GM21786 (cell line): ENCODE results near the gene TBC1D16.

Experiments used
- ATAC-seq: cut with Tn5 transposase; IDR thresholded peaks from one replicate; pipeline ENCODE4 v1.9.1; 2021; ENCODE audit not compliant: unreplicated experiment

TBC1D16 gene

DNA sequence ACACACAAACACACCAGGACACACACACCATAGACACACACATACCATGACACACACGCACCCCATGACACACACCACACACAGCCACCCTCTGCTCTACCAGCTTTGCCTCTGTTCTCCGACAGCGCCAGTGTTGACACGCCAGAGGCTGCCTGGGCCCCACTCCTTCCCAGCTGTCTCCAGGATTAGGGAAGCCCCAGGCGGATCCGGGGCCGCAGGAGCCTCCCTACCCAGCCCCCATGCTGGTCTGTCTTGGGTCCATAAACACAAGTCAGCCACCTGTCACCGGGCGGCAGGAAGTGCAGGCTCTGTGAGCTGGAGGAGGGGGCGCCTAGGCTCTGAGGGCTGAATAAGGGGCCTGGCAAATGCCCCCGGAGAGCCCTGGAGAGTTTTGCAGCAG lies 10.5 kb downstream of the TBC1D16 start:
- ATAC-seq: no peak

- ATAC-seq: no peak
Measured at GRCh38 chr17:80024206-80024972, 11.3 kb downstream of the TBC1D16 start.

DNA sequence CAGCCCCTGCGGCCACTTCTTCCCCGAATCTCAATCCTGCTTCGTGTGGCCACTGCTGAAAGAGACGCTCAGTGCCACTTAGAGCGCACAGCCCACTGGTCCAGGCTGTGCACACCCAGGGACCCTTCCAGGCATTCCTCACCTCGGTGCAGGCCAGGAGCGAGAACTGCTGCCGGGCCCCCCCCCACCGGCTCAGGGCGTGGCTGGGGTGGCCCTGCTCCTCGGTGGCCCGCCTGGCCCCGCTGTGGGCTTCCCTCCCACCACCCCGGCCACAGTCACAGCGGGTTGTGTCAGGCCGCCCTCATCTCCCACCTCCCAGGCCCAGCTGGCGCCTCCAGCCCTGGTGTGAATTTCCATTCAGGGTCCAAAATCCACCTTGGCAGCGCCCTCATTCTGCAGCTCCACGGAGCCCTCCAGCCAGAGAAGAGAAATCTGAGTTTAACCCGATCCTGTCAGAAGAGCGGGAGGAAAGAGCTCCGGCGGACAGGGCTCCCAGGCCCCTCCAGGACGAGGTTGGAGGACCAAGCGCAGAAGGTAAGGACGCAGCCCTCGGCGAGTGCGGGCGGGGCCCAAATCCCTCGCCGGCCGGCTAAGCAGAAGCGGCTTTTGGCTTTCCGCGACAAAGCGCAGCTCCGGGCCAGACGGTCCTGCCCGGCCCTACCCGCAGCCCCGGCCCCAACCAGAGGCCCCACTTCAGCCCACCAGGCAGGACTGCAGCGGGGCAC lies 12.0 kb downstream of the TBC1D16 start:
- ATAC-seq: no peak

DNA sequence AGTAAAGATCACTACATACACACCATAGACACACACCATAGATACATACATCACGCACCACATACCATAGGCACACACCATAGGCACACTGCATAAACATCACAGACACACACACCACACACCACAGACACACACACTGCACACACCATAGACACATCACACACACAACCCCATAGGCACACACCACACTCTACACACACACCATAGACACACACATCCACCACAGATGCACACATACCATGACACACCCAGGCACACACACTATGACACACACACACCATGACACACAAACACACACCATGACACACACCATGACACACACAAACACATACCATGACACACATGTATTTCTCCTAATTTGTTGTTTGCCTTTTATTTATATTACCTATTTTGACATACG lies 14.1 kb downstream of the TBC1D16 start:
- ATAC-seq: no peak

- ATAC-seq: no peak
Measured at GRCh38 chr17:80018917-80019651, 16.6 kb downstream of the TBC1D16 start.

- no peak for ATAC-seq
Measured at GRCh38 chr17:80017226-80018010, 18.3 kb downstream of the TBC1D16 start.

- no peak for ATAC-seq
Measured at GRCh38 chr17:80012765-80013741, 22.6 kb downstream of the TBC1D16 start.

DNA sequence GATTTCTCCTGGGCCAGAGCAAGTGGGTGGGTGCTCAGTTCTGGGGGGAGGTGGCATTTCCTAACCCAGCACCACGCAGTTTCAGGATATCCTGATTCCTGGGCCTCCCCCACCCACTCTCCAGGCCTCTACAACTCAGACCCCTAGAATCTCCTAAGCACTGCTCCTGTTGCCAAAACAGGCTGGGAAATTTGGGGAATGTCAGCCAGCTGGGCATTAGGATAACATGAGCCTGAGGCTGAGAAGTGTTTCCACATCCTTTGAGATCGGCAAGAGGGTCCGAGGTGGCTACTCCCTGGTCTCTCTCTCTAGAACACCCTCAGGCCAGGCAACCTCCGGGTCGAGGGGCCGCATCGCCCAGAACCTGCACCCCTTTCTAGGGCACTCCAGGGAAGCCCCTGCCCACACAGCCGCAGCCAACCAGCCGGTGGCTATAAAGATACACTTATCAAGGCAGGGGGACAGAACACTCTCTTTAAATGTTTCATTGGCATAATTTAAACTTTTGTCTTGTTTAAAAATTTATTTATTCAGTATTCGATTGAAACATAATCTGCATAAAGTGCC lies 23.6 kb downstream of the TBC1D16 start:
- no peak for ATAC-seq

GRCh38 chr17:80010283-80010858 lies 25.3 kb downstream of the TBC1D16 start:
- ATAC-seq: no peak

GRCh38 chr17:80009391-80010282 lies 26.0 kb downstream of the TBC1D16 start:
- no peak for ATAC-seq

DNA sequence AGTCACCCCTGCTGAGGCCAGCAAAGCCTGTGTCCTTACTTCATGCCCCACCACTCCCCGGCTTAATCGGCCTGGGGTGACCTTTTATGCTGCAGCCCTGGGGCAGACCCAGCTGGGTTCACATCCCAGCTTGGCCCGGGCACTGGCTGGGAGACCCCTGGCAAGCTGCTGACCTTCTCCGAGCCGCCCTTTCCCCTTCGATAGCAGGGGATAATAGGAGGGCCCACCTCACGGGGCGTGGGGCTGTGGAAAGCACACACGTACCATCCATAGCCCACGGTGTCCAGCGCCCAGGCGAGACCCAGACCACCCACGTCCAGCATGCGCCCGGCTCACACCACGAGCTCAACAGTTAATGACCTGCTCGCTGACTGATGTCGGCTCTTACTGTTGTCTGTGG lies 26.8 kb downstream of the TBC1D16 start:
- no peak for ATAC-seq

- no peak for ATAC-seq
Measured at GRCh38 chr17:80008383-80008840, 27.3 kb downstream of the TBC1D16 start.

GRCh38 chr17:80007939-80008338 lies 27.7 kb downstream of the TBC1D16 start:
- no peak for ATAC-seq

- ATAC-seq: no peak
Measured at GRCh38 chr17:80006811-80007752, 28.6 kb downstream of the TBC1D16 start.

DNA sequence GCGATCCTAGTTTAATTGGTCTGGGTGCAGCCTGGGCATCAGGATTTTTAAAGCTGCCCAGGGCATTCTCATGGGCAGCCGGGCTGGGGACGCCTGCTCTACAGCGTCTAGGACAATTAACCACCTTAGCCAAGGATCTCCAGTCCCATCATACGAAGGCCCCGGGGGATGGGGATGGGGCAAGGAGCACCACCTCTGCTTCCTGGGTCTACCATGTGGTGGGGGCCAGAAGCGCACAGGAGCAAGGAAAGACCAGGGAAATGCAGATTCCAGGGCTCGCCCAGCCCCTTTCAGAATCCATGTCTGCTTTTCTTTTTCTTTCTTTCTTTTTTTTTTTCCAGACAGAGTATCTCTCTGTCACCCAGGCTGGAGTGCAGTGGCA lies 29.3 kb downstream of the TBC1D16 start:
- no peak for ATAC-seq

- ATAC-seq: no peak
Measured at GRCh38 chr17:80005360-80006338, 30.0 kb downstream of the TBC1D16 start.
